ENCODE data around the gene ADAMTSL2. TPM values are rescaled to one million over a fixed set of nuclear protein-coding genes. Genes with fewer than 3 reads are reported as not detected.

The ADAMTSL2 gene
- polyA plus RNA-seq, 1 of the 3 experiments (the other 2 are of a cell fraction), result 0.21 TPM

GRCh38 chr9:133570691-133571080 lies 36.2 kb downstream of the ADAMTSL2 start:
- Histone ChIP-seq H3K27ac (ENCODE audit: low read depth in 2 of 2, low read length in 1 of 2) (peak overlapping the region in 1 of 2 experiments; percentile 97; a peak in 2 of 4 replicates), H2AFZ (ENCODE audit: low read depth) (no peak overlapping the region), H3F3A (replicated peaks; ENCODE audit: insufficient read depth) (no peaks in the 10 kb centered on the region), H3K79me2 (ENCODE audit: insufficient read depth) (no peaks in the 10 kb centered on the region), H3K9ac (no peak overlapping the region), H3K9me3 (no peaks in the 10 kb centered on the region), H3K4me1 (ENCODE audit: control insufficient read depth in 1 of 2, insufficient read depth in 2 of 2, low read depth in 1 of 2, low read length in 1 of 2) (peaks cover 0 to 79% of the 10 kb centered on the region in 2 experiments; a peak in 2 of 4 replicates), H3K36me3 (replicated peaks in 1 of 2; ENCODE audit: control insufficient read depth in 1 of 2, insufficient read depth in 2 of 2, low read length in 1 of 2) (no peaks in the 10 kb centered on the region), H4K20me1 (ENCODE audit: insufficient read depth) (no peaks in the 10 kb centered on the region), H3K27me3 (ENCODE audit: insufficient read depth) (0 out of 2 replicates have a peak, but pooled peaks cover 2% of the 10 kb centered on the region), H3K9me2 (no peaks in the 10 kb centered on the region), H3K4me3 (ENCODE audit: low read depth in 2 of 2, low read length in 1 of 2) (no peak overlapping the region), H3K4me2 (no peak overlapping the region)
- TF ChIP-seq NFIC (IDR thresholded peaks at IDR 0.05; ENCODE audit: borderline replicate concordance), result no peak
- ChIA-PET CTCF (interaction anchor here (0.8 to 3.2 kb wide), 8 partner anchors 14 to 172 kb away, joined by 3 to 18 read pairs (median 3); partner anchors contain the start of genes ADAMTSL2 and DBH), POLR2A (interaction anchor here (0.9 to 3.9 kb wide), 6 partner anchors 11 to 65 kb away, joined by 3 to 20 read pairs (median 6); partner anchors contain the start of genes ADAMTSL2 and DBH)
- DNase-seq, result no peak
- 75% methylated on average over 6 of the region's 16 CpGs for WGBS (ENCODE audit: low lambda C conversion rate)

DNA sequence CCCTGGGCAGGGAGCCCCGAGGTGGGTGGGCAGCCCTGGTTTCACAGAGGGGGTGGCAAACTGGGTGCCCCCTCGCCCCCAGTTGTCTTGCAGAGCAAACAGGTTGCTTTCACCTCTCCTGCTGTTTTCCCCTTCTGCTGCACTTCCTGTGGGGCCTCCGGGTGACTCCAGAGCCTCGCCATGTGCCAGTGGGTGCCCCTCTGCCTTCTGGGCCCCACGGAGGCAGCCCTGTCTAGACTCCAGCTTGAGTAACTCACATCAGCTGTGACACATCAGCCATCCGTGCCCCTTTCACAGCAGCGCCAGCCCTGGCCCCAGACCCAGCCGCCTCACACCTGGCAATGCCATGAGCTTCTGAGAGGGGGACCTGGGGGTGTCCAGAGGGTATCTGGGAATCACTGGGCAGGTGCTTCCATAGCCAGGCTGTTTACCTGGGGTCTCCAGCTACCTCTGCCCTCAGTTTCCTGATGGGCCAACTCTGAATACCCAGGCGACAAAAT lies 36.9 kb downstream of the ADAMTSL2 start:
- ChIA-PET POLR2A (interaction anchor here (2.2 to 3.9 kb wide), 3 partner anchors 37 to 64 kb away, joined by 9 to 41 read pairs (median 20); partner anchors contain the start of genes ADAMTSL2 and DBH), CTCF (interaction anchor here (0.8 to 3.2 kb wide), 5 partner anchors 13 to 155 kb away, joined by 3 to 18 read pairs (median 3); partner anchors contain the start of gene ADAMTSL2)
- TF ChIP-seq EZH2phosphoT487 (IDR thresholded peaks at IDR 0.05; ENCODE audit: borderline replicate concordance, low read depth) (no peak), MEF2A (IDR thresholded peaks at IDR 0.05; ENCODE audit: borderline replicate concordance, low read depth) (no peak), TEAD4 (IDR thresholded peaks at IDR 0.05; ENCODE audit: borderline replicate concordance, insufficient read depth) (no peak), RXRA (IDR thresholded peaks at IDR 0.05; ENCODE audit: borderline replicate concordance, low read depth) (no peak), NRF1 (IDR thresholded peaks at IDR 0.05; ENCODE audit: low read depth, low read length) (no peak), TAF1 (IDR thresholded peaks at IDR 0.05; ENCODE audit: borderline replicate concordance, low read depth, low read length) (no peak)
- no peak overlapping the region for H3K9ac ChIP-seq
- H3K4me2 ChIP-seq, result no peak overlapping the region
- no peaks in the 10 kb centered on the region for H3F3A ChIP-seq (replicated peaks; ENCODE audit: insufficient read depth)
- peaks cover 0 to 81% of the 10 kb centered on the region in 2 experiments; a peak in 2 of 4 replicates for H3K4me1 ChIP-seq (ENCODE audit: control insufficient read depth in 1 of 2, insufficient read depth in 2 of 2, low read depth in 1 of 2, low read length in 1 of 2)
- H3K4me3 ChIP-seq (ENCODE audit: low read depth in 2 of 2, low read length in 1 of 2), result no peak overlapping the region
- H3K27me3 ChIP-seq (ENCODE audit: insufficient read depth), result no peaks in the 10 kb centered on the region
- H4K20me1 ChIP-seq (ENCODE audit: insufficient read depth), result no peaks in the 10 kb centered on the region
- H3K79me2 ChIP-seq (ENCODE audit: insufficient read depth), result no peaks in the 10 kb centered on the region
- no peaks in the 10 kb centered on the region for H3K36me3 ChIP-seq (replicated peaks in 1 of 2; ENCODE audit: control insufficient read depth in 1 of 2, insufficient read depth in 2 of 2, low read length in 1 of 2)
- DNase-seq, result no peak
- no peaks in the 10 kb centered on the region for H3K9me2 ChIP-seq
- no peak overlapping the region for H2AFZ ChIP-seq (ENCODE audit: low read depth)
- WGBS (ENCODE audit: low lambda C conversion rate), result 45% methylated on average over 5 of the region's 9 CpGs
- H3K9me3 ChIP-seq, result no peaks in the 10 kb centered on the region
- H3K27ac ChIP-seq (ENCODE audit: low read depth in 2 of 2, low read length in 1 of 2), result peak overlapping the region in 1 of 2 experiments; percentile 97; a peak in 2 of 4 replicates

DNA sequence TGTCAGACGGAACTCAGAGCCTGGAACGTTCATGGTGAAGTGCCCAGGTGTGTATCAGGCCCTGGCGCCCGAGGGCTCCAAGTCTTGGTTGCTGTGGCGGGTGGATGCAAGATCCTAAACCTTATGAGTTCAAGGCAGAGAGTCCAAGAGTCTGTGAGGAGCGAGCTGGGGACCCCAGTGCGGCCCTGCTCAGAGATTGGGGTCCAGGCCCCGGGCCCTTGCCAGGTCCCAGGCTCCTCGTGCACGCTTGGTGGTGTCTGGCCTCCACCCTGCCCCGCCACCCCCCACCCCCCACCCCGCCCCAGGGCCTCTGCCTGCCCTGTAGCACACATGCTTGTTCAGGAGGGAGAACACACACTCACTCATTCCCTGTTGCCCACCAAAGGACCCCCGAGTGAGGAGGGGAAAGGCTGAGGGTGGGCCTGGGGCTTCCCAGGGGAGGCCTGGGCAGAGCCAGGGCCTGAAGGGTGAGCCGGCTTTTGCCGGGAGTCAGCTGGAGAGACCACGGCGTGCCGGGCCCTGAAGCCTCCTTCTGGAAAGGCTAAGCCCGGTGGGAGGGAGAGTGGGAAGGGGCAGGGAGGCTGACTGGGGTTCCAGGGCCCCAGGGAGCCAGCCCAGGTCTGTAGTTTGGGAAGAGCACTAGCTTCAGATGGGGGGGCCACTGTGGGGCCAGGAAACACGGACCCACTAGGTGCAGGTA lies 37.5 kb downstream of the ADAMTSL2 start:
- no peaks in the 10 kb centered on the region for H3K79me2 ChIP-seq (ENCODE audit: insufficient read depth)
- H3K4me3 ChIP-seq (ENCODE audit: low read depth in 2 of 2, low read length in 1 of 2), result no peak overlapping the region
- no peak overlapping the region for H2AFZ ChIP-seq (ENCODE audit: low read depth)
- no peaks in the 10 kb centered on the region for H4K20me1 ChIP-seq (ENCODE audit: insufficient read depth)
- peaks cover 0 to 81% of the 10 kb centered on the region in 2 experiments; a peak in 2 of 4 replicates for H3K4me1 ChIP-seq (ENCODE audit: control insufficient read depth in 1 of 2, insufficient read depth in 2 of 2, low read depth in 1 of 2, low read length in 1 of 2)
- WGBS (ENCODE audit: low lambda C conversion rate), result 62% methylated on average over 5 of the region's 20 CpGs
- ChIA-PET POLR2A (interaction anchor here (0.7 to 3.9 kb wide), 5 partner anchors 10 to 64 kb away, joined by 4 to 41 read pairs (median 9); partner anchors contain the start of genes ADAMTSL2 and DBH), CTCF (interaction anchor here (0.6 to 3.2 kb wide), 11 partner anchors 10 to 155 kb away, joined by 3 to 18 read pairs (median 3); partner anchors contain the start of genes ADAMTSL2, DBH and FAM163B)
- H3F3A ChIP-seq (replicated peaks; ENCODE audit: insufficient read depth), result no peaks in the 10 kb centered on the region
- no peaks in the 10 kb centered on the region for H3K9me2 ChIP-seq
- H3K36me3 ChIP-seq (replicated peaks in 1 of 2; ENCODE audit: control insufficient read depth in 1 of 2, insufficient read depth in 2 of 2, low read length in 1 of 2), result no peaks in the 10 kb centered on the region
- no peaks in the 10 kb centered on the region for H3K9me3 ChIP-seq
- no peak overlapping the region for H3K9ac ChIP-seq
- H3K27ac ChIP-seq (ENCODE audit: low read depth in 2 of 2, low read length in 1 of 2), result peak overlapping the region in 1 of 2 experiments; percentile 97; a peak in 2 of 4 replicates
- H3K4me2 ChIP-seq, result no peak overlapping the region
- no peak for DNase-seq
- no peaks in the 10 kb centered on the region for H3K27me3 ChIP-seq (ENCODE audit: insufficient read depth)
- no peak for TF ChIP-seq FOSL2 (IDR thresholded peaks at IDR 0.05; ENCODE audit: borderline replicate concordance, low read depth)
- no peak for TF ChIP-seq TEAD4 (IDR thresholded peaks at IDR 0.05; ENCODE audit: borderline replicate concordance, insufficient read depth)
- no peak for TF ChIP-seq IRF3 (IDR thresholded peaks at IDR 0.05; ENCODE audit: low read depth, low read length)
- no peak for TF ChIP-seq ELF1 (IDR thresholded peaks at IDR 0.05)
- no peak for TF ChIP-seq ZBTB33 (IDR thresholded peaks at IDR 0.05; ENCODE audit: borderline replicate concordance, low read depth)
- TF ChIP-seq CHD2 (IDR thresholded peaks at IDR 0.05; ENCODE audit: low read length, partially characterized antibody), result no peak
- TF ChIP-seq, protein P1, sequence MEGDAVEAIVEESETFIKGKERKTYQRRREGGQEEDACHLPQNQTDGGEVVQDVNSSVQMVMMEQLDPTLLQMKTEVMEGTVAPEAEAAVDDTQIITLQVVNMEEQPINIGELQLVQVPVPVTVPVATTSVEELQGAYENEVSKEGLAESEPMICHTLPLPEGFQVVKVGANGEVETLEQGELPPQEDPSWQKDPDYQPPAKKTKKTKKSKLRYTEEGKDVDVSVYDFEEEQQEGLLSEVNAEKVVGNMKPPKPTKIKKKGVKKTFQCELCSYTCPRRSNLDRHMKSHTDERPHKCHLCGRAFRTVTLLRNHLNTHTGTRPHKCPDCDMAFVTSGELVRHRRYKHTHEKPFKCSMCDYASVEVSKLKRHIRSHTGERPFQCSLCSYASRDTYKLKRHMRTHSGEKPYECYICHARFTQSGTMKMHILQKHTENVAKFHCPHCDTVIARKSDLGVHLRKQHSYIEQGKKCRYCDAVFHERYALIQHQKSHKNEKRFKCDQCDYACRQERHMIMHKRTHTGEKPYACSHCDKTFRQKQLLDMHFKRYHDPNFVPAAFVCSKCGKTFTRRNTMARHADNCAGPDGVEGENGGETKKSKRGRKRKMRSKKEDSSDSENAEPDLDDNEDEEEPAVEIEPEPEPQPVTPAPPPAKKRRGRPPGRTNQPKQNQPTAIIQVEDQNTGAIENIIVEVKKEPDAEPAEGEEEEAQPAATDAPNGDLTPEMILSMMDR (IDR thresholded peaks at IDR 0.05), result no peak

Measured in SK-N-SH (cell line).